Stimulated activated CD4-positive, alpha-beta T cell treated with anti-CD3 and anti-CD28 coated beads, TNF-alpha, amount 100 ng/mL, for 24 hours (primary cell): Measurements from ENCODE around the gene SELENOV.

Experiments used
- DNase-seq, 3 experiments: peaks; one replicate each; pipeline ENCODE4 v3.0.0-alpha.2; 2020; ENCODE audit warnings: low read depth in 3 of 3

The SELENOV gene

DNA sequence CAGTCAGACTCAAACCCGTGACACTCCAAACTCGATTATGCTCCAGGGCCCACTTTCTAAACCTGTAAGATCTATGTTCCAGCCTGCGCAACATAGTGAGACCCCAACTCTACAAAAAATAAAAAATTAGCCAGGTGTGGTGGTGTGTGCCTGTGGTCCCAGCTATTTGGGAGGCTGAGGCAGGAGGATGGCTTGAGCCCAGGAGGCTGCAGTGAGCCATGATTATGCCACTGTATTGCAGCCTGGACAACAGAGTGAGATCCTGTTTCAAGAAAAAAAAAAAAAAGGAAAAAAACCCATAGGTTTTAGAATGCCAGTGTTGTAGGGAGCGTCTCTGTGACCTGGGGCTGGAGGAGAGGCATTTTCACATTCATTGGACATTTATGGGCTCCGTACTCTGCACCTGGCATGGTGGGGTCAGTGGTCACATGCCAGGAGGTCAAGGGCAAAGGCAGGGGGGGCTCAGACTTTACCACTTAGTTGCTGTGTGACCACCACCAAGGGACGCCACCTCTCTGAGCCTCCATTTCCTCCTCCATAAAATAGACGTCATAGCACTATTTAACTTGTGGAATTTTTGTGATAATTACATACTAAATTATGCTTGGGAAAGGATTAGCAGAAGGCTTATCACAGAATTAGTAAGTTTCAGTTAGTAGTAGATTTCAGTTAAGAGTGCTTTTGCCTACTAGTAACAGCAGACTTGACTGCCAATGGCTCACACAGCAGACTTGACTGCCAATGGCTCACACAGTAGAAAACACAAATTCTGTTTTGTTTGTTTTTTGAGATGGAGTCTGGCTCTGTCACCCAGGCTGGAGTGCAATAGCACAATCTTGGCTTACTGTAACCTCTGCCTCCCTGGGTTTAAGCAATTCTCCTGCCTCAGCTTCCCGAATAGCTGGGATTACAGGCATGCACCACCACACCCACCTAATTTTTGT is 5.9 kb downstream of the SELENOV start:
- no peak for DNase-seq

- no peak for DNase-seq
Measured at GRCh38 chr19:39524495-39524894, 9.6 kb downstream of the SELENOV start.

DNA sequence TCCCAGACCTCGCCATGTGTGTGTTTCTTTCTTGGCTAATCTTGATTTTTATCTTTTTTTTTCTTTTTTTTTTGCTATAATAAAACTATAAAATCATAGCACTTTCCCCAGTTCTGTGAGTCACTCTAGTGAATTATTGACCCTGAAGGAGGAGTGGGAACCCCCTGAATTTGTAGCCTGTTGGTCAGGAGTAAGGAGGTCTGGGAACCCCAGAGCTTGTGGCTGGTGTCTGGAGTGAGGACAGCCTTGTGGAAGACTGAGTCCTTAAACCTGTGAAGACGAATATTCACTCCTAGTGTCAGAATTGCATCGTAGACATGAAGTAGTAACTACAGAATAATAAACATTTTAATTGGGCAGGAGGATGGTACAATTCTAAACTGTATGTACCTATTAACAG is 10.3 kb downstream of the SELENOV start:
- no peak for DNase-seq

GRCh38 chr19:39531834-39532232 is 16.9 kb downstream of the SELENOV start:
- DNase-seq: no peak

DNA sequence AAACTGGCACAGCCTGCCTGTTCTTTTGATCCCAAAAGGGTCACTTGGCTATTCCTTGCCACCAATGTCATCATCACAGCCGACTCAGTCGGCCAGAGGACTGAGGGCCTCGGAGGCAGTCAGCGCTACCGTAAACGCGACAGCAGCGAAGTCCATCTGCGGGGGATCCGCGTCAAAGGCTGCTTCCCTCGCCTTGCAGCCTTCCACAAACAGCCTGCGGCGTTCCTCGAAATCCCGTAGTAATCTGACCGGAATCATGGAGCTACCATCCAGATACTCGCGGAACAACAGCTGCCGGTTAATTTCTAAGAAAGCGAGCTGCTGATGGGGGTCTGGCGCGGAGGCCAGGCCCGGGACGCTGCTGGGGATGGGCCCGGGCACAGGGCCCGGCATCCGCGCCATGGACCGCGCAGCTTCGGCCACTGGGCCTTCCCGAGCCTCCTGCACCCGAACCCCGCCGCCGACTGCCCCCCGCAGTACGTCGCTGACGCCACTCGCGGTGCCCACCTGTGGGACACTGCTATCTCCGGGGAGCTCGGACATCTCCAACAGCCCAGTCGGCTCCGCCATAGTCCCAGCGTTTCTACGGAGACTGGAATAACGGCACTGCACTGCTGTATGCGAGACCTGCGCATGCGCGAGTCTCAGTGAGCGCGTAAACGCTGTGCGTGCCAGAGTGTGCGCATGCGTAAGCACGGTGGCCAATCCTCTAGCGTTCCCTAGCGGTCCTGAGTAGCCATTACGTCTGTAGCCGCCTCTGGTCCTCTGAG is 17.5 kb downstream of the SELENOV start, which contains the start of gene EID2B:
Gene EID2B (minus strand): TSS at position 620 of the 770 bp plus-strand sequence. CDS start 50 bp downstream, at position 570.
- DNase-seq: peak; percentile 89 to 94 (median 93)

- DNase-seq: no peak
Measured at GRCh38 chr19:39533003-39533512, 18.1 kb downstream of the SELENOV start.

DNA sequence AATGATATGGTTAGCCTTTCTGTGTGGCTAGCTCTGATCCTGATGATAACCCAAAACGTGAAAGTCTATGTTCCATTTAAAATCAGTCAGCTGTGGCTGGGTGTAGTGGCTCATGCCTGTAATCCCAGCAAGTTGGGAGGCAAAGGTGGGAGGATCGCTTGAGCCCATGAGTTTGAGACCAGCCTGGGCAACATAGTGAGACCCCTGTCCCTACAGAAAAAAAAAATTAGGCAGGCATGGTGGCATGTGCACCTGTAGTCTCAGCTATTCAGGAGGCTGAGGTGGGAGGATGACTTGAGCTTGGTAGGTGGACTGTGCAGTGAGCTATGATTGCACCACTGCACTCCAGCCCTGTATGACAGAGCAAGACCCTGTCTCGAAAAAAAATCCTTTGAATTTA is 18.9 kb downstream of the SELENOV start:
- DNase-seq: no peak

DNA sequence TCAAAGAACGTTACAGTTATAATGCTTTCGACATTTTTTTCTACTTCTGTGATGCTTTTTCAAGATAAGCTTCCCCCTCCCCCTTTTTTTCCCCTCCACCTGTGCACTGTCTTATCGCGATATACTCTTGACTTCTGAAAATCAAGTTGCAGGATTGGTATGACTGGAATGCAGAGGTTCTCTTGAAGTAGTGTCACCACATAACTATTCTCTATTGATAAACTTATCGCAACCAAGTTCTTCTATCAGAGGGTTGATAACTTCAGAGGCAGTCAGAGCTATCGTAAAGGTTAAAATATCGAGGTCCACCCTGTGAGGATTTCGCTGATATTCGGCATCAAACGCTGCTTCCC is 24.2 kb downstream of the SELENOV start:
- no peak for DNase-seq

- DNase-seq: peak; percentile 92 to 95 (median 93)
Measured at GRCh38 chr19:39539518-39540332, 24.8 kb downstream of the SELENOV start, which contains the start of gene EID2. TSS of gene EID2 (minus strand) at chr19:39540161. CDS start at chr19:39540079, 82 bp downstream.

DNA sequence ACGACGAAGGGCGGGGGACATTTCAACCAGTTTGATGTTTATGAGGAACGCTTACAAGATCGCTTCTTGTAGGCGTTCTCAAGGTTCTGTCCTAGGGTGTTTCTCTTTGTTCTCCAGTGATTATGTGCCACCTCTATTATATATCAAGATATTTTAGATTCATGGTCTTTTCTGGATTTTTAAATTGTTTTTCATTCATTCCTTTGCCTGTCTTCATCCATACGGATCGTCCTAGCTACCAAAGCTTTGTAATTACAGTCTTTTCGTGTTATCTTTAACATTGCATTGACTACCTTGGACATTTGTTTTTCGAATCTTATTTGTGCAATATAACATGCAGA is 25.4 kb downstream of the SELENOV start:
- DNase-seq: no peak

DNA sequence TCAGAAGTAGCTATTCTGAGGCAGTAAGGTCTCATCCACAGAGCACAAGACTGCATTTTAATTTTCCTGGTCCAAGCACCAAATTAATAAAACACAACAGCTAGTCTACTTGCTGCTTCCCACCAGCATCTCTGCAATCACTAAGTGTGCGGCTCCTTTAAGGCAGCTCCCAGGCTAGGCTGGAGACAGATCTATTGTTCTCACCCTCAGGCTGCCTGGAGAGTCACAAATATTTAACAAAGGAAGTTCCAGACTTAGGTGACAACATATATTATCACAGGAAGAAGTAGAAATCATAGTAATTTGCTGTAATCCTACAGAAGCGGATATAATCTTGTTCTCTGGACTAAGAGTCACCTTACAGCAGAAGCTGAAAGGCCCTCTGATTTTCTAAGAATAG is 27.3 kb downstream of the SELENOV start:
- DNase-seq: no peak

GRCh38 chr19:39543477-39543857 is 28.5 kb downstream of the SELENOV start:
- no peak for DNase-seq

GRCh38 chr19:39544226-39544903 is 29.4 kb downstream of the SELENOV start:
- no peak for DNase-seq

DNA sequence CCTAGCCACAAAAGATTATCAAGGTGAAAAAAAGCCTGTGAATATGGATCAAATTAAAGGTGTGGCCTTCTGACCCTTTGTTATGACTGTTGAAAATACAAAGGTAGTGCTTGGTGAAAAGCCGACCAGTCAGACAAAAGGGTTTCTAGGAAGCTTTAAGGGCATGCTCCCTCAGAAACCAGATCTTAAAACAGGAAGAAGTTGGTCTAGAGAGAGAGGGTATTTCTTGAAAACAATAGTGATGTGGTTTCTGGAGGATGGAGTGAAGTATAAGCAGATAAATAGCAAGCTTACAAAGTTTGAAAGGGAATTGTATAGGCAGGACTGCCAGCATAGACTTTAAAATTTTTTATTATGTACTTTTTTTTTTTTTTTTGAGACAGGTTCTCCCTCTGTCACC is 30.0 kb downstream of the SELENOV start:
- DNase-seq: no peak

DNA sequence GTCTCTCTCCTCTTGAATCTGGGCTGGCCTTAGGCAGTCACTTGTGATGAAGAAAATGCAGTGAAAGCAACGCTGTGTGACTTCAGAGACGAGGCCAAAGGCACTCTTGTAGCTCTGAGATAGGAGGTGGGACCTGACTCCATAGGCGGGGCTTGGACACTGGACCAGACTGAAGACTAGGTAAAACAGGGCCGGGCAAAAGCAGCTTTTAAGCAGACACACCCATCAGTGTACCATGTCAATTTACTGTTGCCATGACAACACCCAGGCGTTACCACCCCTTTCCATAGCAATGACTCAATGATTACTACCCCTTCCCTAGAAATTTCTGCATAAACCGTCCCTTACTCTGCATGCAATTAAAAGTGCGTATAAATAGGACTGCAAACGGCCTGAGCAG is 31.7 kb downstream of the SELENOV start:
- DNase-seq: no peak

GRCh38 chr19:39550197-39550596 is 35.3 kb downstream of the SELENOV start:
- DNase-seq: no peak

GRCh38 chr19:39553082-39553652 is 38.2 kb downstream of the SELENOV start:
- DNase-seq: no peak

- no peak for DNase-seq
Measured at GRCh38 chr19:39554701-39555311, 39.9 kb downstream of the SELENOV start.

GRCh38 chr19:39555883-39556282 is 40.9 kb downstream of the SELENOV start:
- no peak for DNase-seq
